Loucy (cell line): ENCODE measurements around the gene COPS6.

Experiments
- CTCF ChIP-seq: fragments of 200-600 bp; sonication (generic); conservative IDR thresholded peaks from 2 replicates; pipeline ENCODE4 v1.5.1; 2014; ENCODE audit warnings: mild to moderate bottlenecking, antibody characterized with exemption, low read length
- EZH2phosphoT487 ChIP-seq: fragments of 200-600 bp; IDR thresholded peaks from 2 replicates; pipeline ENCODE4 v1.6.1; 2018; ENCODE audit warnings: antibody characterized with exemption, mild to moderate bottlenecking, moderate library complexity, borderline replicate concordance

- no peak for TF ChIP-seq CTCF
- no peak for TF ChIP-seq EZH2phosphoT487
These were observed 11.7 kb downstream of the COPS6 start for GRCh38 chr7:100100420-100101015.
